K562 (cell line): ENCODE data around the gene COLQ. TPM values are rescaled to one million over a fixed set of nuclear protein-coding genes. Genes with fewer than 3 reads are reported as not detected.

ENCODE experiments used
- CBX3 ChIP-seq, 2 experiments: IDR thresholded peaks; 1 replicate in 1 of 2; 2 replicates in 1 of 2; pipeline ENCODE4 v1.6.1; 2012; ENCODE audit warnings: inconsistent platforms in 2 of 2, low read length in 2 of 2, borderline replicate concordance in 1 of 2, control low read depth in 1 of 2
- NR2C2 ChIP-seq, 2 experiments: fragments of 200-800 bp in 1 of 2; sonication (Bioruptor generic) in 1 of 2; sonication (generic) in 1 of 2; formaldehyde crosslinking in 1 of 2; IDR thresholded peaks; 2 replicates each; pipeline versions ENCODE4 v1.6.1 to v1.8.0; 2016 to 2022; ENCODE audit warnings: mild to moderate bottlenecking in 1 of 2, missing compliant biosample characterization in 1 of 2, missing genetic modification characterization in 1 of 2, missing genetic modification reagents in 1 of 2
- PRMT5 ChIP-seq: sonication (generic); formaldehyde crosslinking; IDR thresholded peaks from 2 replicates; pipeline ENCODE4 v1.5.0; 2020; ENCODE audit warnings: missing genetic modification reagents
- THAP7 ChIP-seq: fragments of 250-450 bp; sonication (Bioruptor Pico); IDR thresholded peaks from 2 replicates; pipeline ENCODE4 v1.5.0; 2021
- VEZF1 ChIP-seq: fragments of 200-800 bp; sonication (Bioruptor generic); IDR thresholded peaks from 2 replicates; pipeline ENCODE4 v1.6.1; 2017; ENCODE audit warnings: missing genetic modification characterization, missing compliant biosample characterization
- ZBTB43 ChIP-seq: sonication (generic); formaldehyde crosslinking; IDR thresholded peaks from 2 replicates; pipeline ENCODE4 v1.8.0; 2023; ENCODE audit warnings: mild to moderate bottlenecking, missing genetic modification reagents
- ZNF133 ChIP-seq: fragments of 250-450 bp; sonication (Bioruptor Pico); IDR thresholded peaks from 2 replicates; pipeline ENCODE4 v1.4.0; 2020; ENCODE audit warnings: mild to moderate bottlenecking
- polyA plus RNA-seq, 8 experiments: library from polyadenylated mRNA; depleted of rRNA in 4 of 8; stranded (reverse) in 5 of 8; unstranded in 3 of 8; fragments of >200 nt; fragmentation: Nextera tagmentation in 2 of 8; fragmentation: Illumina TruSeq in 1 of 8; extraction: Ambion mirVana in 2 of 8; extraction: Trizol in 1 of 8; gene quantifications; 2 replicates each; pipeline versions ENCODE4 v1.2.1 to v1.2.3, GENCODE V29; 2011 to 2014; ENCODE audit warnings: inconsistent platforms in 1 of 8, missing spikeins in 1 of 8
- total RNA-seq, 7 experiments: library from RNA; depleted of rRNA in 6 of 7; stranded (reverse); fragments of >200 nt in 6 of 7; fragmentation: Illumina TruSeq in 2 of 7; extraction: Trizol in 2 of 7; gene quantifications; 2 replicates each; pipeline versions ENCODE4 v1.2.1 to v1.2.3, GENCODE V29; 2011 to 2021; ENCODE audit warnings: low replicate concordance in 1 of 7

The COLQ gene
- total and polyA plus RNA-seq, 9 of the 15 experiments (the other 6 are each of a cell fraction or from before 2014, with no cell fraction given): 0.04 to 0.36 (median 0.27) TPM; not detected in 4

- TF ChIP-seq PRMT5 (CRISPR knock-in tag): no peak
- TF ChIP-seq VEZF1: no peak
- TF ChIP-seq ZBTB43 (CRISPR knock-in tag): no peak
- TF ChIP-seq NR2C2 (CRISPR knock-in tag; IDR thresholded peaks at IDR 0.05): no peak
- TF ChIP-seq NR2C2 (tag; IDR thresholded peaks at IDR 0.05): no peak
- TF ChIP-seq THAP7 (CRISPR knock-in tag): no peak
- TF ChIP-seq CBX3 (IDR thresholded peaks at IDR 0.05; ENCODE audit: borderline replicate concordance in 1 of 2, low read length in 2 of 2): no peak
- TF ChIP-seq ZNF133 (CRISPR knock-in tag): no peak
Measured at GRCh38 chr3:15478640-15478979, 42.9 kb downstream of the COLQ start (continued).
